GM13977 (cell line): ENCODE measurements around the gene NREP.

ENCODE experiments used
- DNase-seq: peaks from one replicate; pipeline ENCODE4 v3.0.0; 2012; ENCODE audit warnings: low spot score
- in situ Hi-C: fragments of 300-500 bp; cut with MboI; formaldehyde crosslinking; loops from one replicate; pipeline ENCODE4 v1.12.0; 2022; ENCODE audit warnings: low sequenced_read_pairs, low pct_unique_long_range_greater_than_20kb, mixed read lengths, inconsistent platforms; ENCODE audit not compliant: unreplicated experiment
- TF ChIP-seq, protein P1 (sequence below): IDR thresholded peaks from 2 replicates; pipeline ENCODE4 v1.5.1; 2012; ENCODE audit warnings: mild to moderate bottlenecking, control low read depth; ENCODE audit not compliant: insufficient read depth; ENCODE audit errors: extremely low read depth, missing control alignments

NREP gene

DNA sequence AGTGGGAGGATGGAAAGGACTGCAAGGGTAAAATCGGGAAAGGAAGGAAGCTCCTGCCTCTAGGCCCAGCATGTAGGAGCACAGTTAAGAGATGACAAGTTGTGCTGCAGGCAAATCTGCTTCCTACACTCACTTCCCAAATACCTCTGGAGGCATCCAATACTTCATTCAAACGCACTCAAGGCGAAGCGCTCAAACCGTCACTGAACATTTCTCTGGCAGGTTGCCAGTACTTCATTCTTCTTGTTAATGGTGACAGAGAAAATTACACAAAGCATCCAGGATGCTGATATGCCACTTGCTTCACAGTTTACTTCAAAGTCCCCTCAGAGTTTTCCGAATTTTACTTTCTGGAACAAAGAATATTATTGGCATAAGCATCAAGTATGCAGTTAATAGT is 59.8 kb downstream of the NREP start:
- TF ChIP-seq, protein P1, sequence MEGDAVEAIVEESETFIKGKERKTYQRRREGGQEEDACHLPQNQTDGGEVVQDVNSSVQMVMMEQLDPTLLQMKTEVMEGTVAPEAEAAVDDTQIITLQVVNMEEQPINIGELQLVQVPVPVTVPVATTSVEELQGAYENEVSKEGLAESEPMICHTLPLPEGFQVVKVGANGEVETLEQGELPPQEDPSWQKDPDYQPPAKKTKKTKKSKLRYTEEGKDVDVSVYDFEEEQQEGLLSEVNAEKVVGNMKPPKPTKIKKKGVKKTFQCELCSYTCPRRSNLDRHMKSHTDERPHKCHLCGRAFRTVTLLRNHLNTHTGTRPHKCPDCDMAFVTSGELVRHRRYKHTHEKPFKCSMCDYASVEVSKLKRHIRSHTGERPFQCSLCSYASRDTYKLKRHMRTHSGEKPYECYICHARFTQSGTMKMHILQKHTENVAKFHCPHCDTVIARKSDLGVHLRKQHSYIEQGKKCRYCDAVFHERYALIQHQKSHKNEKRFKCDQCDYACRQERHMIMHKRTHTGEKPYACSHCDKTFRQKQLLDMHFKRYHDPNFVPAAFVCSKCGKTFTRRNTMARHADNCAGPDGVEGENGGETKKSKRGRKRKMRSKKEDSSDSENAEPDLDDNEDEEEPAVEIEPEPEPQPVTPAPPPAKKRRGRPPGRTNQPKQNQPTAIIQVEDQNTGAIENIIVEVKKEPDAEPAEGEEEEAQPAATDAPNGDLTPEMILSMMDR = no peak
- in situ Hi-C loops = no loop called here
- no peak for DNase-seq

DNA sequence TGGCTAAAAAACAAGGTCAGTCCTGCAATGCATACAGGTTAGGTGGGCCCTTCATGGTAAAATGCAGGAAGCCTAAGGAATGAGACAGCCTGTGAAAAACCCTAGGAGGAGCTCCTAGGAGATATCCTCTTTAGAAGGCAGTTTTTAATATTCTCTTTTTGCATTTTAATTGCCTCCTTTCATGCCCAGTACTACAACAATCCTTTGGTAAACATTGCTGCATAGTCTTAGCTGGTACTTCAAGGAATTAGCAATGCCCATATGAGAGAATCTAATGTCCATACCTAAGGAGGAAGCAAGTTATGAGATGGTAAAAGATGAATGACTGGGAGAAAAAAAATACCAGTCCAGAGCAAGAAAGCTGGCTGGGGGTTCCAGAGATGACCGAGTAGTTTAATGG is 61.0 kb downstream of the NREP start:
- no peak for DNase-seq
- TF ChIP-seq, protein P1 = no peak
- in situ Hi-C loops = no loop called here

DNA sequence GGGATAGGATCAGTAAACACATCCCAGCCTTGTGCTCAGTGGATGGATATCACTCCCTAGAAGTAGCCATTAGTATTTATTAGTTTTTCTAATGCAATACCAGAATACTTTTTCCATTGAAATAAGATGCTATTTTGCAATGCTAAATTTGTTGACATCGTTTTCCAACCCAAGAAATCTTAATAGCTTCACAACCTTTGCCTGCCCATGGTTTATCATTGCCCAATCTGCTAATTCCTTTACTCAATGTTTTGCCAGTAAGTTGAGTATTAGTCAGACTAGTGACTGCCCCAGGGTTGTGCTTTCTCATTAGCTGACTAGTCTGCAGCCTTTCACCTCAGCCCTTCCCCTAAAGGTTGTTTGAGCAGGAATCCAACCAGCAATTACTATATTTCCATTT is 62.9 kb downstream of the NREP start:
- in situ Hi-C loops = no loop called here
- TF ChIP-seq, protein P1 = no peak
- no peak for DNase-seq

DNA sequence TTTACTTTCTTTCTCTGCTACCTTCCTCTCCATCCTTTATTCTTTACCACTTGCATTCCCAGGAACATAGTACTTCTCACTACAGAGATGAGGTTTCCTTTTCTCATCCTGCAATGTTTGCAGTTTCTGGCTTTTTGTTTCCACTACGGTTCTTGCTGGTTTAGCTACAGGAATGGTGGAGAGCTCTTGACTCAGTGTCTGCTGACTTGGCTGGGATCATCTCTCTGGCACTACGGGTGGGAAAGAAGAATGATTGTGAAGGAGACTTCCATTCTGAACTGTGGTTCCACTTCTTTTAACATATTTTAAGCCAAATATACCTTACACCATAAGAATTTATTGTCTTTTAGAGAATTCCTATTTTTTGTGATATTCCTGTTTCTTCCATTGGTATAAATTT is 65.1 kb downstream of the NREP start:
- in situ Hi-C loops = no loop called here
- DNase-seq = no peak
- TF ChIP-seq, protein P1 = no peak

DNA sequence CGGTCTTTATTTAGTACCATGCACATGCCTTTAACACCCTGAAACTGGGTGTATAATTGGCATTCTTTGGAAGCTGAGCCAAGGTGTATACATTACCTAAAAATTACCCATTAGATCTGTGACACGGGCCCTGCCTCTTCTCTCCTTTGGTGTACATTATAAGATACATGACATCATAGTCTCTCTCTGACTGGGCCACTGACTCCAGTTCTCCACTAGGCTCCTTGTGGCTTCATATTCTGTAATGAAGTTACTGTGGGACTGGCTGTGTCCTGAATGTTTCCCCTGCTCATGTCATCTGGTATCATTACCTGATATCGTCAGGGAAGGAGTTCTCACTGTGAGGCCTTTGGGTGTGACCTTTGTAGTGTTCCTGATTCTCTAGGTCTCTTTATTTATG is 65.5 kb downstream of the NREP start:
- DNase-seq = no peak
- in situ Hi-C loops = no loop called here

DNA sequence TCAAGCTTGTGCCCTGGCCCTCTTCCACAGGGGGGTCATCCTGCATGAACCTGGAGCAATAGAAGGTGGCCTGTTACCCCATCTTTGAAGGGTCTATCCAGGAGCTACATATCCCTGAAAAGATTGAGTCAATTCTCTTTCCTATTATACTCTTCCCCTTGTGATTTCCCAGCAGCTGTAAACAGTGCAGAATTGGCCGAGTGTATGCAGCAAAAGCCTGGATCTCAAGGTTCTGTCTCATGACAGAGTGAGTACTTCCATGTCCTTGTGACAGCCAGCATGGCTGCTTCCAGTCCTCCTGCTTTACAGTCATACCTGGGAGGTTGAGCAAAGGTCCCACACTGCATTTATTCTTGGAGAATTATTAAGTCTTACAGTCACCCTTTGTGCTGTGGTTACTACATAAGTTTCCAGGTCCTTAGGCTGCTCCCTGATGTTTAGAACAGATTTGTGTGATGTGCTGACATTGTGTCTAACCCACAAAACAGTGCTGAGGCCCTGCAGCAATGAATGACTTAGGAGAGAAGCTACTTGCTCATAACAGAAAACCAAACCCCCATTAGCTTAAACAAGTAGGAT is 67.5 kb downstream of the NREP start:
- in situ Hi-C loops = no loop called here
- no peak for DNase-seq
- TF ChIP-seq, protein P1 = no peak

More for the DNA sequence above, 65.5 kb downstream of the NREP start:
- TF ChIP-seq, protein P1 = no peak

DNA sequence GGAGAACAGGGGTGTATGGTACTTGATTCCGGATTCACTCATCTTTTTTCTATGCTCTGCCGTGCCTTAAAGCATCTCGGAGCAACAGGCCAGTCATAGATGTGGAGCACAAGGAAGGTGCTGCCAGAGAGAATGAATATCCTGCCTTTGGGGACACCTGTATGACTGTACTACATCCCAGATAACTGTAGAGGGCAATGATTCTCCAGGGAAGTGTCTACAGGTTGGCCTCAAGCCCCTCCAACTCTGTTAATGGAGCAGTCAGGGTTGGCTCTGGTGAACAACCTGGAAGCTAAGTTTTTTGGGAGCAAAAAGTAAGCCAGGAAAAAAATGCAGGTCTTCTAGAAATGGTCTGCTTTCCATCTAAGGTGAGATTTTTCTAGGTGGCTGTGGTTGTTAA is 71.0 kb downstream of the NREP start:
- TF ChIP-seq, protein P1 = peak; percentile 17
- in situ Hi-C loops = no loop called here
- no peak for DNase-seq
